Measurements from ENCODE around the gene DPF3. TPM values are rescaled to one million over a fixed set of nuclear protein-coding genes. Genes with fewer than 3 reads are reported as not detected.

Gene DPF3
- total and polyA plus RNA-seq, 7 donors: 2.3 to 25.3 (median 19.4) TPM

GRCh38 chr14:72613975-72614319, 280.0 kb downstream of the DPF3 start:
- no peak for ATAC-seq
- DNase-seq: no peak
- WGBS, 3 donors: 75 to 84% (median 77%) methylated on average over 2 of the region's 2 CpGs
- TF ChIP-seq CTCF (IDR thresholded peaks at IDR 0.05): no peak
- Histone ChIP-seq H3K27ac (peak overlapping the region; percentile 88), H3K27me3 (ENCODE audit: insufficient read depth in 3 of 3, low read length in 2 of 3) (no peaks in the 10 kb centered on the region), H3K4me1 (peaks cover 60% of the 10 kb centered on the region), H3K36me3 (ENCODE audit: insufficient read depth in 1 of 2, low read depth in 1 of 2) (no peaks in the 10 kb centered on the region), H3K9me3 (no peaks in the 10 kb centered on the region), H3K4me3 (no peak overlapping the region)
- intact Hi-C loops (cut with DNase I): no loop called here

GRCh38 chr14:72613231-72613974, 280.5 kb downstream of the DPF3 start:
- H3K4me1 ChIP-seq: peaks cover 57% of the 10 kb centered on the region
- no peak for TF ChIP-seq CTCF (IDR thresholded peaks at IDR 0.05)
- no peaks in the 10 kb centered on the region for H3K36me3 ChIP-seq (ENCODE audit: insufficient read depth in 1 of 2, low read depth in 1 of 2)
- DNase-seq (peak; percentile 76 to 87), ATAC-seq (peak; percentile 58 to 74 (median 62))
- peak overlapping the region; percentile 88 for H3K27ac ChIP-seq
- no peak overlapping the region for H3K4me3 ChIP-seq
- WGBS, 3 donors: 47 to 57% (median 55%) methylated on average over 13 of the region's 13 CpGs
- intact Hi-C loops (cut with DNase I): no loop called here
- no peaks in the 10 kb centered on the region for H3K27me3 ChIP-seq (ENCODE audit: insufficient read depth in 3 of 3, low read length in 2 of 3)
- H3K9me3 ChIP-seq: no peaks in the 10 kb centered on the region

GRCh38 chr14:72612041-72612440, 281.9 kb downstream of the DPF3 start:
- 46 to 80% (median 68%) methylated on average over 4 of the region's 4 CpGs for WGBS, 3 donors
- Histone ChIP-seq H3K27ac (peak overlapping the region; percentile 88), H3K4me3 (no peak overlapping the region), H3K9me3 (no peaks in the 10 kb centered on the region), H3K4me1 (peaks cover 54% of the 10 kb centered on the region), H3K27me3 (ENCODE audit: insufficient read depth in 3 of 3, low read length in 2 of 3) (no peaks in the 10 kb centered on the region), H3K36me3 (ENCODE audit: insufficient read depth in 1 of 2, low read depth in 1 of 2) (no peaks in the 10 kb centered on the region)
- DNase-seq (no peak), ATAC-seq (peak; percentile 51 to 73 (median 62))
- intact Hi-C loops (cut with DNase I): no loop called here
- TF ChIP-seq CTCF (IDR thresholded peaks at IDR 0.05): no peak

GRCh38 chr14:72611506-72611905, 282.4 kb downstream of the DPF3 start:
- peaks cover 49% of the 10 kb centered on the region for H3K4me1 ChIP-seq
- H3K27me3 ChIP-seq (ENCODE audit: insufficient read depth in 3 of 3, low read length in 2 of 3): no peaks in the 10 kb centered on the region
- ATAC-seq: no peak
- no peak for DNase-seq
- H3K36me3 ChIP-seq (ENCODE audit: insufficient read depth in 1 of 2, low read depth in 1 of 2): no peaks in the 10 kb centered on the region
- H3K9me3 ChIP-seq: no peaks in the 10 kb centered on the region
- 85 to 92% (median 89%) methylated on average over 4 of the region's 4 CpGs for WGBS, 3 donors
- TF ChIP-seq CTCF (IDR thresholded peaks at IDR 0.05): no peak
- H3K4me3 ChIP-seq: no peak overlapping the region
- H3K27ac ChIP-seq: peak overlapping the region; percentile 88
- intact Hi-C loops (cut with DNase I): no loop called here

GRCh38 chr14:72610831-72611200, 283.1 kb downstream of the DPF3 start:
- Histone ChIP-seq H3K4me3 (no peak overlapping the region), H3K4me1 (peaks cover 42% of the 10 kb centered on the region), H3K27me3 (ENCODE audit: insufficient read depth in 3 of 3, low read length in 2 of 3) (no peaks in the 10 kb centered on the region), H3K9me3 (no peaks in the 10 kb centered on the region), H3K27ac (no peak overlapping the region), H3K36me3 (ENCODE audit: insufficient read depth in 1 of 2, low read depth in 1 of 2) (no peaks in the 10 kb centered on the region)
- intact Hi-C loops (cut with DNase I): no loop called here
- no peak for ATAC-seq
- no peak for DNase-seq
- 48 to 81% (median 67%) methylated on average over 2 of the region's 2 CpGs for WGBS, 3 donors
- no peak for TF ChIP-seq CTCF (IDR thresholded peaks at IDR 0.05)
